ENCODE results near the gene SNX13.

SNX13 gene

GRCh38 chr7:17947620-17948019, 7.3 kb upstream of the SNX13 start:
- DNase-seq (ENCODE audit: low read depth), result no peak

GRCh38 chr7:17946591-17946990, 6.3 kb upstream of the SNX13 start:
- no peak for DNase-seq (ENCODE audit: low read depth)

DNA sequence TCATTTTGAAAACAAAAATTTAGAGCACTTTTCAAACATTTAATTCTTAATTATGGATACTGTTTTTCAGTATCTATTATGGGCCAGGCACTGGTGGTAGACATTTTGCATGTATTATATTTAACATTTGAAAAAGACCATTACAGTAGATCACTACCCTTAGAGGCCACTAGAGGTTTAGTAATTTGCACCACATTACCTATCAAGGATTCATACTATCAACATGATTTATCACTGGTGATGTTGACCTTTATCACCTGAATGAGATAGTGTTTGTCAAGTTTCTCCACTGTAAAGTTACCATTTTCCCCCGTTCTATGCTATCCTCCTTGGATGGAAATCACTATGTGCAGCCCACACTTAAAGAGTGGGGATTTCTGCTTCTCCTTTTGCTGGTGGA, 4.4 kb upstream of the SNX13 start:
- no peak for DNase-seq (ENCODE audit: low read depth)

GRCh38 chr7:17943006-17943405, 2.7 kb upstream of the SNX13 start:
- no peak for DNase-seq (ENCODE audit: low read depth)

- no peak for DNase-seq (ENCODE audit: low read depth)
These were observed 1.9 kb upstream of the SNX13 start for GRCh38 chr7:17942231-17942630.

DNA sequence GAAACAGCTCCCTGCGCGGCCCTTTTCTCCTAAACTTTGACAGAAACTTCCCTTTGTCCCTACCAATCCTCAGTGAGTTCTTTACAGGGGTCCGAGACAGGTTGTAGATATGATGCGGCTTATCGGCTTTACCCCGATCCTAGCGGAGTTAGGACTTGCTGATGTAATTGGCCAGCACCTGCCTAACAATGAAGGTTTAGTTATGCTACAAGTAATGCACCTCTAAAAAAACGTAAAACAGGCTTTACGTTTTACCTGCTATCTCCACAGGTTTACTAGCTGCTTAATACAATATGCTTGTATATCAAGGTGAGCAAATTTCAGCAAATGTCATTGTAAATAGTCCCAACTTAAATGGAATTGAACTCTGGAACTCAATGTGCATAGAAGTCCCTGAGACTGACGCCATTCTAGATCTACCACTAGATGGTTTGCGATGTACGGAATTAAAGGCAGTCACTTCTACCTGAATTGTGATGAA, 697 bp upstream of the SNX13 start:
- no peak for DNase-seq (ENCODE audit: low read depth)

- peak; percentile 34 for DNase-seq (ENCODE audit: low read depth)
These were observed 540 bp downstream of the SNX13 start for GRCh38 chr7:17939606-17940301.

- no peak for DNase-seq (ENCODE audit: low read depth)
These were observed 1.1 kb downstream of the SNX13 start for GRCh38 chr7:17939211-17939605.

GRCh38 chr7:17937506-17938120, 2.7 kb downstream of the SNX13 start:
- no peak for DNase-seq (ENCODE audit: low read depth)

- DNase-seq (ENCODE audit: low read depth), result no peak
These were observed 4.0 kb downstream of the SNX13 start for GRCh38 chr7:17936321-17936720.

DNA sequence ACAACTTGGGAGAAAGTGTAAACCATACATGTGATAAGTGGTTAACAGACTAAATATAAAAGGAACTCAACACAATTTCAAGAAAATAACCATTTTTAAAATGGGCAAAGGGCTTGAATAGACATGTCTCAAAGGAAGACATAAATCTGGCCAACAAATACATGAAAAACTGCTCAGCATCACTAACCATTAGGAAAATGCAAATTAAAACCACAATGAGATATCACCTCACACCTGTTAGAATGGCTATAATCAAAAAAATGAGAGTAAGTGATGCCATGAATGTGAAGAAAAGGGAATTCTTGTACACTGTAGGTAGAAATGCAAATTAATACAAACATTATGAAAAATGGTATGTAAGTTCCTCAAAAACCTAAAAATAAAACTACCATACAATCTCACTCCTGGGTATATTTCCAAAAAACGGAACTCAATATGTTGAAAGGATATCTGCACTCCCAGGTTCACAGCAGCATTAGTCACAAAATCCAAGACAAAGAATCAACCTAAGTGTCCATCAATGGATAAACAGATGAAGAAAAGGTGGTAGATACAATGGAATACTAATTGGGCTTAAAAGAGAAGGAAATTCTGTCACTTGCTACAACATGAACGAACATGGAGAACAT, 5.6 kb downstream of the SNX13 start:
- no peak for DNase-seq (ENCODE audit: low read depth)

DNA sequence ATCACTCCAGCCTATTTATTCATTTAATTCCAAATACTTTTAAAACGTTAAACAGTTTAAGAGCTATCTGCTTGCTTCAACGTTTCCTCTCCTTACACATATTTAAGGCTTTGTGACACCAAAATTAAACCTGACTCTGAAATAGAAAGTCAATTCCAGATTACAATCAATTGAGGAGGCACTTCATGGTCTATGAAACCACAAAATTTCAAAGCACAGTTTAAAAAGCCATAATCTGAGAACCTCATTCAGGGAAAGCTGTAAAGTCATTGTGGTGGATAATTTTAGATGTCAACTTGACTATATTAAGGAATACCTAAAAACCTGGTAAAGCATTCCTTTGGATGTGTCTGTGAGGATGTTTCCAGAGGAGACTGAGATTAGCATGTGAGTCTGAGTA, 6.2 kb downstream of the SNX13 start:
- DNase-seq (ENCODE audit: low read depth), result no peak

DNA sequence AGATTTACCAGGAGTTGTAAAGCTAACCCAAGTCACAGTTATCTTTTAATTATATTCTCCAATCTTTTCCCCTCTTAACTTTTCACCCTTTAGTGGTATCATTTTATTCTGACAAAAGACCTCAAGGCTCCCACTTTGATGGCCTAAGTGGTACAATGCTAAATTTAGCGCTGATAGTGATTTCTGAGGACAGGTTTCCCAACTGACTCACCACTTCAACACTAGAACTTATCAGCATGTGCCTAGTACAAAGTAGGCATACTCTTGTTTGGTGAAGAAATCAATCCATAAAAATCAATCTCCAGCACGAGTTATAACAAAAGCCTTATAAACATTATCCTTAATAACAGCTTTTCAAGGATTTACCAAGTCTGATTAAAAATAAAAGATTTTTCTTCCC, 7.5 kb downstream of the SNX13 start:
- DNase-seq (ENCODE audit: low read depth), result no peak

- no peak for DNase-seq (ENCODE audit: low read depth)
These were observed 9.2 kb downstream of the SNX13 start for GRCh38 chr7:17931069-17931468.

GRCh38 chr7:17930546-17930945, 9.7 kb downstream of the SNX13 start:
- DNase-seq (ENCODE audit: low read depth), result no peak

DNA sequence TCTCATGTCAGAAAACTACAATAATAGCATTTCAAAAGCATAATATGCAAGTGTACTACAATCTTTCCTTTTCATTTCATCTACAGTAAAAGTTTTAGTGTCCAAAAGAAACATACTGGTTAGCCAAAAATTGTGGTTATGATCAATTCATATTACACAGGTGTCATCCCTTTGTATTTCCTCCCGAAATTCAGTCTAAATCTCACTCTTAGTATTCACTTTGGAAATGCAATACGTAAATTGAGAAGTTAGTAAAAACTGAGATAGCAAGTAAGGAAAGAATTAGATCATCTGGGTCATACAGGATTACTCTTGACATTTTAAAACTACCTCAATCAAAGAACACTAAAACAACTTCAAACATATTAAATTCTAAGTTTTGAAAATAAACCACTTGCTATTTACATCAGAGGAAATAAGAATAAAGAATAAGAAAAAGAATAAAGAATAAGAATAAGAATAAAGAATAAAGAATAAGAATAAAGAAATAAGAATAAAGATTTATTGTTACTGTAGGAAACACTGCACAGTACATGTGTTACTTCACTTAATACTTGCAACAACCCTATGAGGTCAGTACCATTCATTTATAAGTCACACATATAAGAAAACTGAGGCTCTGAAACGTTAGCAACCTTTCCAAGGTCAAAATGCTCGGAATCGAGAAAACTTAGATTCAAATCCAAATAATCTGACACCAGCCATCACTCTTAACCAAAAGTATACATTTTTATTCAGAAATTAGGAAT, 10.5 kb downstream of the SNX13 start:
- DNase-seq (ENCODE audit: low read depth), result no peak

DNA sequence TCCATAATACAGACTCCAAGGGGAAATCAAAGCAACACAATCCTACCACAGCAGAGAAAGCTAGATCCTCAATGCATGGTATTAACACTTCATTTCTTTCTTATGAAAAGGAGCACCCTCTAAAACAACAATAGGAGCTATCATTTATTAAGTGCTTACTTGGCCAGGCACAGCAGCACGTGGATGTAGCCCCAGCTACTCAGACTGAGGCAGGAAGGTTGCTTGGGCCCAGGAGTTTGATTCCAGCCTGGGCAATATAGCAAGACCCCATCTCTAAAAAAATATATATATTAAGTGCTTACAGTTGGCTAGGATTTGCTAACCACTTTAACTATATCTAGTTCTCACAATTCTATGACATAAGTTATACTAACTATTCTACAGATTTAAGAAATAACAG, 12.2 kb downstream of the SNX13 start:
- DNase-seq (ENCODE audit: low read depth), result no peak

GRCh38 chr7:17921857-17922416, 18.4 kb downstream of the SNX13 start:
- no peak for DNase-seq (ENCODE audit: low read depth)

- no peak for DNase-seq (ENCODE audit: low read depth)
These were observed 22.5 kb downstream of the SNX13 start for GRCh38 chr7:17917842-17918241.

DNA sequence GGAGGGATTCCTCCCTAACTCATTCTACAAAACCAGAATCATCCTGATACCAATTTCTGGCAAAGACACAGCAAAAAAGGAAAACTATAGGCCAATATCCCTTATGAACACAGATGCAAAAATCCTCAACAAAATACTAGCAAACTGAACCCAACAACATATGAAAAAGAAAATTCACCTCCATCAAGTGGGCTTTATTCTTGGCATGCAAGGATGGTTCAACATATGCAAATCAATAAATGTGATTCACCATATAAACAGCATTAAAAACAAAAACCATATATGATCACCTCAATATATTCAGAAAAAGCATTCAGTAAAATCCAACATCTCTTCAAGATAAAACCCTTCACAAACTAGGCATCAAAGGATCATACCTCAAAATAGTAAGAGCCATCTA, 23.5 kb downstream of the SNX13 start:
- DNase-seq (ENCODE audit: low read depth), result no peak

DNA sequence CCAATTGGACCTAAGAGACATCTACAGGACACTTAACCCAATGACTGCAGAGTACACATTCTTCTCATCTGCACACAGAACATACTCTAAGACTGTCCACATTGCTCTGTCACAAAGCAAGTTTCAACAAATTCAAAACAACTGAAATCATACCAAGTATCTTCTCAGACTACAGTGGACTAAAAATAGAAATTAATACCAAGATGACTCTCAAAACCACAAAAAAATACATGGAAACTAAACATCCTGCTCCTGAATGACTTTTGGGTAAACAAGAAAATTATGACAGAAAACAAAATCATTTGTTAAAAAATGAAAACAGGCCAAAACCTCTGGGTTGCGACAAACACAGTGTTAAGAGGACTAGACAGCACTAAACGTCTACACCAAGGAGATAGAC, 24.5 kb downstream of the SNX13 start:
- DNase-seq (ENCODE audit: low read depth), result no peak

DNA sequence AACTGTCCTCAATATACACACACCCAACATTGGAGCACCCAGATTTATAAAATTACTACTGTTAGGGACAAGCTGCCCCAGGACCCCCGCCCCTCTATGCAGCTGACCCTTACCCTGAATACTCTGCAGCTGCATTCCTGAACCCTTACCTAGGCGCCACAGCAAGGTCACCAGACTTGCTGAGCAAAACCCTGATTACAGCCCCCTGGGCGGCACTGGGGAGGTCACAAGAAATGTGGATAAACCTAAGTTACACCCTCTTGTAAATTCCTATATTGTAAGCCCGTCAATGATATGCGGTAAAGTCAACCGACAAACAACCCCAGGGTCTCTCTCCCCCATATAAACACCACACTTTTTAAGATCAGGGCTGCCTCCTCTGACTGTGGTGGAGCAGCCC, 25.1 kb downstream of the SNX13 start:
- DNase-seq (ENCODE audit: low read depth), result no peak

DNA sequence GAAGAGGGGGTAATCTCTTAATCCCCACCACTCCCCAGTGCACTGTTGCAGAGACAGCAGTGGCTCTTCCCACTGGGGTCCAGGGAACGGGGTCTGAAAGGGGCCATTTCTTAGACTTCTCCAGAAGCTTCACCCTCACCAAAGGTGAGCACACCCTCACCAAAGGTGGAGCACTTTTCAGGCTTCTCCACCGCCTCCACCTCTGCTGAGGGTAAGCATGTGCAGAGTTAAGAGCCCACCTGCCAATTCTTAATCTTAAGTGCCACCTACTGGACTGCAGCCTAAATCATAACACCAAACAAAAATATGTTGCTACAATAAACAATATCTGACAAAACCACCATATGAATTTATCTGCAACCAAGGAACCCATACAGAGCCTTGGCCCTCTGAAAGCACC, 27.0 kb downstream of the SNX13 start:
- no peak for DNase-seq (ENCODE audit: low read depth)

Data from activated T-cell treated with anti-CD3 and anti-CD28 coated beads for 48 hours (primary cell).